ENCODE results near the gene CSF1. TPM values are rescaled to one million over a fixed set of nuclear protein-coding genes. Genes with fewer than 3 reads are reported as not detected.

Gene CSF1
- total RNA-seq, 1 donor = 53.9 TPM

- no peak overlapping the region for H3K27ac ChIP-seq (ENCODE audit: low read depth, low read length)
Measured at GRCh38 chr1:109909561-109909960, 1.1 kb upstream of the CSF1 start.

GRCh38 chr1:109910963-109911798, 532 bp downstream of the CSF1 start:
- Histone ChIP-seq H2AFZ (ENCODE audit: low read length) (no peak overlapping the region), H3K9me3 (ENCODE audit: low read depth, low read length) (no peaks in the 10 kb centered on the region), H4K20me1 (ENCODE audit: insufficient read depth, low read length) (peaks cover 44% of the 10 kb centered on the region), H3K27ac (ENCODE audit: low read depth, low read length) (peak overlapping the region; percentile 63), H3K36me3 (ENCODE audit: insufficient read depth, low read length) (peaks cover 26% of the 10 kb centered on the region), H3K4me3 (ENCODE audit: insufficient read depth, low read length) (peak overlapping the region; percentile 97), H3K27me3 (ENCODE audit: insufficient read depth, low read length) (no peaks in the 10 kb centered on the region), H3K79me2 (ENCODE audit: insufficient read depth, low read length) (peaks cover 52% of the 10 kb centered on the region), H3K4me1 (ENCODE audit: insufficient read depth, low read length) (peaks cover 29% of the 10 kb centered on the region), H3K4me2 (ENCODE audit: insufficient read depth, low read length) (peak overlapping the region; percentile 94)
- DNase-seq (ENCODE audit: insufficient read length, low spot score, missing footprints) = peak; percentile 91
- no peak for TF ChIP-seq CTCF (IDR thresholded peaks at IDR 0.05; ENCODE audit: extremely low read depth, low read depth, low read length)

More at GRCh38 chr1:109909561-109909960, 1.1 kb upstream of the CSF1 start:
- H3K36me3 ChIP-seq (ENCODE audit: insufficient read depth, low read length) = peaks cover 12% of the 10 kb centered on the region
- TF ChIP-seq CTCF (IDR thresholded peaks at IDR 0.05; ENCODE audit: extremely low read depth, low read depth, low read length) = no peak
- H3K27me3 ChIP-seq (ENCODE audit: insufficient read depth, low read length) = no peaks in the 10 kb centered on the region
- H3K4me3 ChIP-seq (ENCODE audit: insufficient read depth, low read length) = no peak overlapping the region
- peaks cover 31% of the 10 kb centered on the region for H3K4me1 ChIP-seq (ENCODE audit: insufficient read depth, low read length)
- no peak overlapping the region for H2AFZ ChIP-seq (ENCODE audit: low read length)
- peaks cover 36% of the 10 kb centered on the region for H3K79me2 ChIP-seq (ENCODE audit: insufficient read depth, low read length)
- no peaks in the 10 kb centered on the region for H3K9me3 ChIP-seq (ENCODE audit: low read depth, low read length)
- peak overlapping the region; percentile 85 for H3K4me2 ChIP-seq (ENCODE audit: insufficient read depth, low read length)
- DNase-seq (ENCODE audit: insufficient read length, low spot score, missing footprints) = no peak
- peaks cover 29% of the 10 kb centered on the region for H4K20me1 ChIP-seq (ENCODE audit: insufficient read depth, low read length)

- peaks cover 55% of the 10 kb centered on the region for H4K20me1 ChIP-seq (ENCODE audit: insufficient read depth, low read length)
Measured at GRCh38 chr1:109912214-109912861, 1.7 kb downstream of the CSF1 start.

More at GRCh38 chr1:109912214-109912861, 1.7 kb downstream of the CSF1 start:
- no peaks in the 10 kb centered on the region for H3K27me3 ChIP-seq (ENCODE audit: insufficient read depth, low read length)
- peaks cover 64% of the 10 kb centered on the region for H3K79me2 ChIP-seq (ENCODE audit: insufficient read depth, low read length)
- DNase-seq (ENCODE audit: insufficient read length, low spot score, missing footprints) = peak; percentile 96
- peaks cover 38% of the 10 kb centered on the region for H3K36me3 ChIP-seq (ENCODE audit: insufficient read depth, low read length)
- H3K4me3 ChIP-seq (ENCODE audit: insufficient read depth, low read length) = peak overlapping the region; percentile 97
- peak overlapping the region; percentile 94 for H3K4me2 ChIP-seq (ENCODE audit: insufficient read depth, low read length)
- peaks cover 29% of the 10 kb centered on the region for H3K4me1 ChIP-seq (ENCODE audit: insufficient read depth, low read length)
- H2AFZ ChIP-seq (ENCODE audit: low read length) = no peak overlapping the region
- TF ChIP-seq CTCF (IDR thresholded peaks at IDR 0.05; ENCODE audit: extremely low read depth, low read depth, low read length) = no peak
- no peaks in the 10 kb centered on the region for H3K9me3 ChIP-seq (ENCODE audit: low read depth, low read length)
- H3K27ac ChIP-seq (ENCODE audit: low read depth, low read length) = peak overlapping the region; percentile 63

Data from osteoblast (primary cell).